Measurements from ENCODE around the gene LRRTM4. TPM values are rescaled to one million over a fixed set of nuclear protein-coding genes. Genes with fewer than 3 reads are reported as not detected.

Gene LRRTM4
- total and polyA plus RNA-seq, 2 experiments from 2014 or later, result 4.5 to 15.4 TPM

- no peak for TF ChIP-seq EZH2phosphoT487 (IDR thresholded peaks at IDR 0.05; ENCODE audit: unreplicated experiment)
- no peak for TF ChIP-seq ZNF331 (CRISPR knock-in tag; IDR thresholded peaks at IDR 0.05; ENCODE audit: low read depth)
- TF ChIP-seq NANOG (IDR thresholded peaks at IDR 0.05; ENCODE audit: borderline replicate concordance), result no peak
- TF ChIP-seq JUNB (IDR thresholded peaks at IDR 0.05; ENCODE audit: unreplicated experiment), result no peak
- no peak for TF ChIP-seq ZNF114 (CRISPR knock-in tag; IDR thresholded peaks at IDR 0.05)
- TF ChIP-seq REST (IDR thresholded peaks at IDR 0.05; ENCODE audit: unreplicated experiment), result no peak
- TF ChIP-seq CREB1 (CRISPR knock-in tag; IDR thresholded peaks at IDR 0.05; ENCODE audit: low read depth), result no peak
- no peak for TF ChIP-seq CTCF (conservative IDR thresholded peaks at IDR 0.05; ENCODE audit: low read depth in 2 of 2)
- TF ChIP-seq EZH2 (IDR thresholded peaks at IDR 0.05; ENCODE audit: low read depth, unreplicated experiment), result no peak
- no peak for TF ChIP-seq STAT1 (IDR thresholded peaks at IDR 0.05; ENCODE audit: unreplicated experiment)
These were observed 544.1 kb downstream of the LRRTM4 start (continued) for GRCh38 chr2:76977846-76978727.

GRCh38 chr2:76975752-76976151 is 546.4 kb downstream of the LRRTM4 start:
- Histone ChIP-seq H3F3A (replicated peaks; ENCODE audit: low read depth) (no peaks in the 10 kb centered on the region), H3K4me1 (ENCODE audit: insufficient read depth) (no peaks in the 10 kb centered on the region), H3K36me3 (ENCODE audit: insufficient read depth) (no peaks in the 10 kb centered on the region), H3K9me2 (ENCODE audit: insufficient read depth) (no peaks in the 10 kb centered on the region), H4K20me1 (replicated peaks; ENCODE audit: insufficient read depth) (no peaks in the 10 kb centered on the region), H2AFZ (no peak overlapping the region), H3K4me3 (no peak overlapping the region), H3K4me2 (no peak overlapping the region), H3K79me2 (replicated peaks; ENCODE audit: insufficient read depth) (no peaks in the 10 kb centered on the region), H3K27me3 (ENCODE audit: insufficient read depth) (no peaks in the 10 kb centered on the region), H3K27ac (ENCODE audit: low read depth) (no peak overlapping the region)
- H3K36me3 Mint-ChIP-seq (ENCODE audit: low read depth), result no peaks in the 10 kb centered on the region
- no peak for TF ChIP-seq ZNF462 (CRISPR knock-in tag; IDR thresholded peaks at IDR 0.05)
- TF ChIP-seq POLR2AphosphoS5 (IDR thresholded peaks at IDR 0.05; ENCODE audit: low read depth), result no peak
- H3K27ac Mint-ChIP-seq, result no peak overlapping the region
- ATAC-seq, result no peak
- no peaks in the 10 kb centered on the region for H3K9me3 Mint-ChIP-seq
- H3K4me1 Mint-ChIP-seq, result peaks cover 3% of the 10 kb centered on the region; the same call in 1 of the 3 replicates
- no peak overlapping the region for H3K4me3 Mint-ChIP-seq
- no peak for DNase-seq (ENCODE audit: low spot score)
- no peaks in the 10 kb centered on the region for H3K27me3 Mint-ChIP-seq (ENCODE audit: insufficient read depth, low read depth, poor library complexity)
